ENCODE measurements around the gene MED9.

The MED9 gene

DNA sequence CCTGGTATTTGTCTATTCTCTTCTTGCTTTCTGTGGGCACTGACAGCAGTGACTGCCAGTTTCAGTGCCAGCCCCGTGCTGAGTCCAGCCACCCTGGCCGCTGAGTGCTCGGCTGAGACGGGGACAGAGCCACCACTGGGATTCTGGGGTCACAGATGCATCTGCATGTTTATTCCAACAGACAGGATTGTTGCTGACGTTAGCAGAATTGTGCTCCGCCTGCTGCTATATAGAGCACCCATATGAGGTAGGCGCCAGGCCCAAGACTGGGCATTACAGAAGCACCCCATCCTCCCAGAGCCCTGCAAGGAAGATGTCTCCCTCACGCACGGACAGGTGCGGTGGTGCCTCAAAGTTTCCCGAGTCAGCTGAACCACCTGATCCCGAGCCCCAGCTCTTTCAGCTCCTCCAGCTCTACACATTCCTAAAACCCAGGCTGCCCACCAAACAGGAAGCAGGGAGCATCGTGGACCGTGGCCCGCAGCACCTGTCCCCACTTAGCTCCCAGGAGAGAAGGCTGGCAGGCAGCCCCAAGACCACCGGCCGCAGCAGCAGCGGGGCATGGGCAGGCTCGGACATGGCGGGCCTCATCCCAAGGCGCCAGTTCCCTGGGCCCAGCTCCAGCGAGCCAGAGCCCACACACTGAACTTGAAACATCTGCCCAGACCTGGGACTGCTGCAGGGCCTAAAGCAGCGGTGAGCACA, 64.3 kb downstream of the MED9 start:
- DNase-seq: no peak

DNA sequence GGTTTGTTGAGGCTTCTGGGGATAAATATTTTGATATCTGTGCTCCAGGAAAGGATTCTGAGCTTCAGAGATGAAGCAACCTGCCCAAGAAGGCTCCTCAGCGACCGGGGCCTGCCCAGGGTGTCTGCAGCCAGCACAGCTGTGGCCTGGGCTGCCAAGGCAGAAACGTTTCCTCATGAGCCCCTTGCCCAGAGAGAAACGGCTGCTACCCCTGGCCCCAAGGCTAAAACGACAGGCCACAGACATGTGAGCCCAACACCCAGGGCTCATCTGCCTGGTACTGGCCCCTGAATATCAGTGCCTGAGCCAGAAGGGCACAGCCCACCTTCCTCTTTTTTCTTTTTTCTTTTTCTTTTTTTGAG, 64.8 kb downstream of the MED9 start:
- DNase-seq: no peak

Measured in MV-4-11 (cell line).